MCF 10A (cell line): ENCODE results near the gene PRR32. TPM values are rescaled to one million over a fixed set of nuclear protein-coding genes. Genes with fewer than 3 reads are reported as not detected.
A peak's percentile ranks its signal among the peaks of the same experiment; 100 is the strongest.

Experiments
- BruUV-seq: library from RNA; stranded (reverse); fragments of 400-500 nt; replicated peaks from 2 replicates; lab custom pipeline; 2021; lab: Mats Ljungman, UMichigan
- CTCF ChIA-PET: fragments of 300-600 bp; sonication (Branson Sonifier 250); formaldehyde crosslinking; extraction: SDS; loops from one replicate; lab custom pipeline; 2021; ENCODE audit warnings: antibody characterized with exemption, inconsistent platforms; lab: Yijun Ruan, JAX
- POLR2A ChIA-PET: fragments of 300-600, 350-650 bp; sonication (Branson Sonifier 250); formaldehyde crosslinking; extraction: SDS; loops from one replicate; lab custom pipeline; 2020; ENCODE audit warnings: antibody characterized with exemption, inconsistent platforms; lab: Yijun Ruan, JAX
- DNase-seq: peaks from one replicate; pipeline ENCODE4 v3.0.0-alpha.2; 2018; ENCODE audit not compliant: unreplicated experiment
- H3K27ac Mint-ChIP-seq: one replicate; pipeline ENCODE4 v1.8.0; 2022; ENCODE audit warnings: mild to moderate bottlenecking, low read depth, mixed read lengths; ENCODE audit not compliant: unreplicated experiment
- H3K27me3 Mint-ChIP-seq: one replicate; pipeline ENCODE4 v1.8.0; 2022; ENCODE audit warnings: mixed read lengths; ENCODE audit not compliant: insufficient read depth, unreplicated experiment
- H3K36me3 Mint-ChIP-seq: one replicate; pipeline ENCODE4 v1.8.0; 2022; ENCODE audit warnings: mild to moderate bottlenecking, moderate library complexity, mixed read lengths; ENCODE audit not compliant: insufficient read depth, unreplicated experiment
- H3K4me1 Mint-ChIP-seq: one replicate; pipeline ENCODE4 v1.8.0; 2022; ENCODE audit warnings: mixed read lengths; ENCODE audit not compliant: insufficient read depth, unreplicated experiment
- H3K4me3 Mint-ChIP-seq: one replicate; pipeline ENCODE4 v1.8.0; 2022; ENCODE audit warnings: mild to moderate bottlenecking, moderate library complexity, mixed read lengths; ENCODE audit not compliant: unreplicated experiment
- H3K9me3 Mint-ChIP-seq: one replicate; pipeline ENCODE4 v1.8.0; 2022; ENCODE audit warnings: mixed read lengths; ENCODE audit not compliant: unreplicated experiment
- CTCF ChIP-seq: fragments of 200-600 bp; IDR thresholded peaks from one replicate; pipeline ENCODE4 v1.8.0; 2022; ENCODE audit warnings: antibody characterized with exemption, mild to moderate bottlenecking; ENCODE audit not compliant: unreplicated experiment
- intact Hi-C: fragments of 100-400 bp; cut with micrococcal nuclease; formaldehyde crosslinking; loops from 2 replicates; pipeline ENCODE4 v1.14.1; 2022
- total RNA-seq: library from RNA; stranded (reverse); gene quantifications from 2 replicates; pipeline ENCODE4 v1.2.3, GENCODE V29; 2022

PRR32 gene
- total RNA-seq, 1 experiment from 2014 or later, result not detected

DNA sequence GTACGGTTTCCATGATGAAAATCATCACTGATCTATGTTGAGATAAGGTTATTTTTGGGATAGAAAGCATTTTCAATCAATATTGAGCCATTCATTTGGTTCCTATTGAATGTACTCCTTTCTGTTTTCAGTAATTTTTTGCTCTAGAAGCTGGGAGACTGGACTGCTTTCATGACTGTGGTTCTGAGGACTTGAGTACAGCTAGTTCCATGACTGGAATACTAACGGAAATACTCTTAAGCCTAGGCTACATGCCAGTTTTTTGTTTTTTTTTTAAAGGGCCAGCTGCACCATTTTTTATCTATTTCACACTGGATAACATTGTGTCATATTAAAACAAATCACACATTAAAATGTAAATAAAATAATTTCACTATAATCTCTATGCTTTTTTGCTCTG, 16.7 kb downstream of the PRR32 start:
- Mint-ChIP-seq H3K36me3 (no peaks in the 10 kb centered on the region), H3K27ac (no peak overlapping the region), H3K4me1 (peaks cover 5% of the 10 kb centered on the region), H3K4me3 (no peak overlapping the region), H3K27me3 (no peaks in the 10 kb centered on the region), H3K9me3 (no peaks in the 10 kb centered on the region)
- ChIA-PET CTCF (no interaction called here), POLR2A (no interaction called here)
- DNase-seq, result no peak
- no peak for TF ChIP-seq CTCF
- no TSS peak for BruUV-seq
- intact Hi-C loops, result no loop called here

GRCh38 chrX:126847143-126847542, 27.6 kb downstream of the PRR32 start:
- no peak for DNase-seq
- CTCF ChIA-PET, result no interaction called here

GRCh38 chrX:126855839-126856524, 36.5 kb downstream of the PRR32 start:
- Mint-ChIP-seq H3K36me3 (no peaks in the 10 kb centered on the region), H3K9me3 (no peaks in the 10 kb centered on the region), H3K4me1 (peaks cover 7% of the 10 kb centered on the region), H3K4me3 (peak overlapping the region; percentile 29), H3K27ac (peak overlapping the region; percentile 35), H3K27me3 (no peaks in the 10 kb centered on the region)
- DNase-seq, result peak; percentile 33
- BruUV-seq, result no TSS peak
- ChIA-PET POLR2A (interaction anchor here (0.6 kb wide), 2 partner anchors 125 to 1970 kb away, joined by 3 to 4 read pairs; no protein-coding TSS in a partner anchor), CTCF (no interaction called here)
- intact Hi-C loops, result no loop called here
- TF ChIP-seq CTCF, result no peak

More at GRCh38 chrX:126847143-126847542, 27.6 kb downstream of the PRR32 start:
- POLR2A ChIA-PET, result no interaction called here
- no peak overlapping the region for H3K27ac Mint-ChIP-seq
- no peaks in the 10 kb centered on the region for H3K36me3 Mint-ChIP-seq
- intact Hi-C loops, result no loop called here
- BruUV-seq, result no TSS peak
- no peak for TF ChIP-seq CTCF
- H3K4me1 Mint-ChIP-seq, result no peaks in the 10 kb centered on the region
- no peak overlapping the region for H3K4me3 Mint-ChIP-seq
- H3K27me3 Mint-ChIP-seq, result no peaks in the 10 kb centered on the region
- peaks cover 14% of the 10 kb centered on the region for H3K9me3 Mint-ChIP-seq
